NCI-H748 (cell line): ENCODE results near the gene PTGDR2.

Source experiments
- DNase-seq: peaks from one replicate; lab custom pipeline; 2025; ENCODE audit not compliant: unreplicated experiment; lab: John Stamatoyannopoulos, UW

The PTGDR2 gene

GRCh38 chr11:60813324-60813723 lies 42.4 kb downstream of the PTGDR2 start:
- no peak for DNase-seq

DNA sequence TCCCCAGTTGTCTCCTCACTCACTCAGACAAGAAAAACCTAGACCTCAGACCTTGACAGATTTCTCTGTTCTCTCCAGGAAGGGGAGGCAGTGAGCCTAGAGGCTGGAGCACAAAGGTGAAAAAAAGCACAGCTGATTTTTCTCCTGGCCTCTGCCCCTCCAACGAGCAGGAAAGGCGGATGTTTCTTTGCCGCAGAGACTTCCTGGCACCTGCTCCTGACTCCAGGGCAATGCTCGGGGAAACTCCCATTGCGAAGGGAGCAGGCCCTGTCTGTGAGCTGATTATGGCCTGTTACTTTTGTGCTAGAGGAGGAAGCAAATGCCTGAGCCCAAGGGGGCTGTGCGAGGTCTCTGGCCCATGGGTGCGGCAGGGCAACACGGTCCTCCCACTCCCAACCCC lies 45.2 kb downstream of the PTGDR2 start:
- DNase-seq = no peak

GRCh38 chr11:60810151-60810550 lies 45.6 kb downstream of the PTGDR2 start:
- no peak for DNase-seq

DNA sequence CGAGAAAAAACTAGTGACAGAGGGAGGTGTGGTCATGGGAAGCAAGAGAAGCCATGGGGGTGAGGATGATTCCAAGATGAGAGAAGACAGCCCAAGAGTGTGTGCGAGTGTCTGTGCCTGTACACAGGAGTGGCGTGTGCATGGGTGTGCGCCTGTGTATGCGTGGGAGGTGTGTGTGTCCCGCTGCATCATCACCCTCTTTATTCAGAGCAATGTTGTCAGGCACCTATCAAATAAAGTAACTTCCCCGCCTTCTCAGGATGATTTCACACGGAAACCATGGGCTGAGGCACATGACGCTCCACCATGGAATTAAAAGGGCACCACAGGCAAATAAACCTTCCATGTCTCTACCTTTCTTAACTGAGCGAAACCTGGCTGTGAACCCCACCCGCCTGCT lies 46.1 kb downstream of the PTGDR2 start:
- no peak for DNase-seq

GRCh38 chr11:60809249-60809648 lies 46.5 kb downstream of the PTGDR2 start:
- no peak for DNase-seq

GRCh38 chr11:60803273-60803936 lies 52.3 kb downstream of the PTGDR2 start:
- no peak for DNase-seq

- no peak for DNase-seq
Measured at GRCh38 chr11:60801194-60801593, 54.6 kb downstream of the PTGDR2 start.
